ENCODE results near the gene U2AF2.

GRCh38 chr19:55699221-55699620 lies 44.4 kb downstream of the U2AF2 start:
- TF ChIP-seq CTCF (conservative IDR thresholded peaks at IDR 0.05; ENCODE audit: low read depth, low read length), result no peak
- no peak for TF ChIP-seq EZH2 (IDR thresholded peaks at IDR 0.05; ENCODE audit: low read length, unreplicated experiment)
- no peak for TF ChIP-seq EZH2phosphoT487 (IDR thresholded peaks at IDR 0.05; ENCODE audit: borderline replicate concordance, low read length)
